SK-N-SH treated with all-trans-retinoic acid at 6 μM for 48 hours (cell line): ENCODE measurements around the gene RAB6A.

Experiments used
- ATAC-seq: fragments of 200-7000 bp; cut with Tn5 transposase; 3 replicates; pipeline ENCODE4 v1.9.1; 2020; ENCODE audit warnings: mild to moderate bottlenecking, moderate library complexity
- ARNTL ChIP-seq: fragments of 450-650 bp; formaldehyde crosslinking; IDR thresholded peaks from 2 replicates; pipeline ENCODE4 v1.5.0; 2020; ENCODE audit warnings: low read depth, mild to moderate bottlenecking, moderate library complexity, borderline replicate concordance
- BACH2 ChIP-seq: fragments of 250-450 bp; sonication (Bioruptor Pico); IDR thresholded peaks from 2 replicates; pipeline ENCODE4 v1.9.0; 2021; ENCODE audit warnings: mild to moderate bottlenecking, borderline replicate concordance
- CSDC2 ChIP-seq: fragments of 250-450 bp; sonication (Bioruptor Pico); IDR thresholded peaks from 2 replicates; pipeline ENCODE4 v1.5.0; 2020; ENCODE audit warnings: mild to moderate bottlenecking, moderate library complexity
- ESRRG ChIP-seq: fragments of 250-450 bp; sonication (Bioruptor Pico); IDR thresholded peaks from 2 replicates; pipeline ENCODE4 v1.6.1; 2021; ENCODE audit warnings: mild to moderate bottlenecking
- GLIS3 ChIP-seq: fragments of 250-450 bp; sonication (Bioruptor Pico); IDR thresholded peaks from 2 replicates; pipeline ENCODE4 v1.5.0; 2020; ENCODE audit warnings: mild to moderate bottlenecking, moderate library complexity
- ISL1 ChIP-seq: fragments of 250-450 bp; sonication (Bioruptor Pico); IDR thresholded peaks from 2 replicates; pipeline ENCODE4 v2.1.2; 2022; ENCODE audit warnings: mild to moderate bottlenecking, moderate library complexity
- OSR1 ChIP-seq: fragments of 250-450 bp; sonication (Bioruptor Pico); IDR thresholded peaks from 2 replicates; pipeline ENCODE4 v1.8.0; 2022; ENCODE audit warnings: moderate library complexity, mild to moderate bottlenecking, inconsistent platforms
- PPARA ChIP-seq: fragments of 250-450 bp; sonication (Bioruptor Pico); IDR thresholded peaks from 2 replicates; pipeline ENCODE4 v1.5.0; 2020; ENCODE audit warnings: mild to moderate bottlenecking, borderline replicate concordance
- RARB ChIP-seq: fragments of 250-450 bp; sonication (Bioruptor Pico); IDR thresholded peaks from 2 replicates; pipeline ENCODE4 v1.8.0; 2021; ENCODE audit warnings: mild to moderate bottlenecking, moderate library complexity
- SNAI2 ChIP-seq: fragments of 250-450 bp; sonication (Bioruptor Pico); IDR thresholded peaks from 2 replicates; pipeline ENCODE4 v1.5.0; 2020; ENCODE audit warnings: mild to moderate bottlenecking, moderate library complexity
- TCF4 ChIP-seq: fragments of 250-450 bp; sonication (Bioruptor Pico); IDR thresholded peaks from 2 replicates; pipeline ENCODE4 v1.8.0; 2021; ENCODE audit warnings: mild to moderate bottlenecking, moderate library complexity, borderline replicate concordance
- TOX ChIP-seq: fragments of 250-450 bp; sonication (Bioruptor Pico); IDR thresholded peaks from 2 replicates; pipeline ENCODE4 v1.8.0; 2021; ENCODE audit warnings: mild to moderate bottlenecking, moderate library complexity, borderline replicate concordance
- ZC3H10 ChIP-seq: fragments of 250-450 bp; sonication (Bioruptor Pico); IDR thresholded peaks from 2 replicates; pipeline ENCODE4 v1.5.1; 2021; ENCODE audit warnings: mild to moderate bottlenecking, moderate library complexity
- ZFP3 ChIP-seq: fragments of 250-450 bp; sonication (Bioruptor Pico); IDR thresholded peaks from 2 replicates; pipeline ENCODE4 v1.5.0; 2020; ENCODE audit warnings: mild to moderate bottlenecking, moderate library complexity
- ZFP30 ChIP-seq: fragments of 450-650 bp; formaldehyde crosslinking; IDR thresholded peaks from 2 replicates; pipeline ENCODE4 v1.5.0; 2022; ENCODE audit warnings: mild to moderate bottlenecking, moderate library complexity
- ZNF565 ChIP-seq: fragments of 450-650 bp; formaldehyde crosslinking; conservative IDR thresholded peaks from 2 replicates; pipeline ENCODE4 v1.5.0; 2020; ENCODE audit warnings: low read depth, mild to moderate bottlenecking, moderate library complexity
- ZNF70 ChIP-seq: fragments of 450-650 bp; formaldehyde crosslinking; IDR thresholded peaks from 2 replicates; pipeline ENCODE4 v1.5.0; 2020; ENCODE audit warnings: mild to moderate bottlenecking, moderate library complexity
- ZNF8 ChIP-seq: fragments of 450-650 bp; formaldehyde crosslinking; IDR thresholded peaks from 2 replicates; pipeline ENCODE4 v1.5.0; 2020; ENCODE audit warnings: mild to moderate bottlenecking, moderate library complexity
- TF ChIP-seq, protein P1 (sequence below): fragments of 250-450 bp; sonication (Bioruptor Pico); IDR thresholded peaks from 2 replicates; pipeline ENCODE4 v1.5.0; 2020; ENCODE audit warnings: mild to moderate bottlenecking, moderate library complexity
- TF ChIP-seq, protein P2 (sequence below): fragments of 250-450 bp; sonication (Bioruptor Pico); IDR thresholded peaks from 2 replicates; pipeline ENCODE4 v1.5.1; 2021; ENCODE audit warnings: mild to moderate bottlenecking, moderate library complexity
- TF ChIP-seq, protein P3 (sequence below): fragments of 250-450 bp; sonication (Bioruptor Pico); IDR thresholded peaks from 2 replicates; pipeline ENCODE4 v1.5.1; 2020; ENCODE audit warnings: low read depth, mild to moderate bottlenecking, moderate library complexity
- TF ChIP-seq, protein P4 (sequence below): fragments of 250-450 bp; sonication (Bioruptor Pico); IDR thresholded peaks from 2 replicates; pipeline ENCODE4 v1.8.0; 2020; ENCODE audit warnings: mild to moderate bottlenecking, moderate library complexity, borderline replicate concordance
- TF ChIP-seq, protein P5 (sequence below): fragments of 250-450 bp; sonication (Bioruptor Pico); IDR thresholded peaks from 2 replicates; pipeline ENCODE4 v1.8.0; 2021; ENCODE audit warnings: low read depth, mild to moderate bottlenecking, moderate library complexity, borderline replicate concordance

RAB6A gene

DNA sequence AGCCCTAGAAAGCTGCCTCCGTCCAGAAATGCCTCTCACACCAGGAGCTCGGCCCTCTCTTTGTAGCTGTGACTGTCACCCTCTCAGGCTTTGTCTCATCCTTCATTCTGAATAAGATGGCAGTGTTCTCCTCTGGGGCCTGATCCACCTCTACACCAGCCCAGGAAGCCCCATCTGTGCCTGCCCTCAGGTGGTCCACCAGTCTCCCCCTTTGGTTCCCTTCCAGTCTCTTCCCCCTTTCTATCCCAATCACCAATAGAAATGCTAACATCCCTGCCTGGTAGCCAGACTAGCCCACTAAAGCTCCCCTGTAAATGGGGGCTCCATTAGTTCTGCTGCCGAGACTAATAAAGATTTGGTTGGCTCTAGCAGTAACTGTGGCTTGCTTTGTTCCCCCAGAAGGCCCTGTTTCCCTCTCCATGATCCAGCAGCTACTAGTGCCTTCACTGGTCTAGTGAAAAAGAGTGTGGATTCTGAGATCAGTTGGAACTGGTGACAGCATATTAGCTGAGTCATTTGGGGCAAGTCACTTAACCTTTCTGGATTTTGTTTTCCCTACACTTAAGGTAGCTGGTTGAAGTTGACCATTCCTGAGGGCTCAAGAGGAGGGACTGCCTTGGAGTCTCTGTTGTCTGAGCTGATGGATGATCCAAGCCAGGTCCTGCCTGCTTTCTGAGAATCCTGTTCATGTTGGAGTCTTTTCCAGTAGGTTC is 98.3 kb downstream of the RAB6A start:
- no peak for TF ChIP-seq ZNF8 (CRISPR knock-in tag)
- TF ChIP-seq, protein P1, sequence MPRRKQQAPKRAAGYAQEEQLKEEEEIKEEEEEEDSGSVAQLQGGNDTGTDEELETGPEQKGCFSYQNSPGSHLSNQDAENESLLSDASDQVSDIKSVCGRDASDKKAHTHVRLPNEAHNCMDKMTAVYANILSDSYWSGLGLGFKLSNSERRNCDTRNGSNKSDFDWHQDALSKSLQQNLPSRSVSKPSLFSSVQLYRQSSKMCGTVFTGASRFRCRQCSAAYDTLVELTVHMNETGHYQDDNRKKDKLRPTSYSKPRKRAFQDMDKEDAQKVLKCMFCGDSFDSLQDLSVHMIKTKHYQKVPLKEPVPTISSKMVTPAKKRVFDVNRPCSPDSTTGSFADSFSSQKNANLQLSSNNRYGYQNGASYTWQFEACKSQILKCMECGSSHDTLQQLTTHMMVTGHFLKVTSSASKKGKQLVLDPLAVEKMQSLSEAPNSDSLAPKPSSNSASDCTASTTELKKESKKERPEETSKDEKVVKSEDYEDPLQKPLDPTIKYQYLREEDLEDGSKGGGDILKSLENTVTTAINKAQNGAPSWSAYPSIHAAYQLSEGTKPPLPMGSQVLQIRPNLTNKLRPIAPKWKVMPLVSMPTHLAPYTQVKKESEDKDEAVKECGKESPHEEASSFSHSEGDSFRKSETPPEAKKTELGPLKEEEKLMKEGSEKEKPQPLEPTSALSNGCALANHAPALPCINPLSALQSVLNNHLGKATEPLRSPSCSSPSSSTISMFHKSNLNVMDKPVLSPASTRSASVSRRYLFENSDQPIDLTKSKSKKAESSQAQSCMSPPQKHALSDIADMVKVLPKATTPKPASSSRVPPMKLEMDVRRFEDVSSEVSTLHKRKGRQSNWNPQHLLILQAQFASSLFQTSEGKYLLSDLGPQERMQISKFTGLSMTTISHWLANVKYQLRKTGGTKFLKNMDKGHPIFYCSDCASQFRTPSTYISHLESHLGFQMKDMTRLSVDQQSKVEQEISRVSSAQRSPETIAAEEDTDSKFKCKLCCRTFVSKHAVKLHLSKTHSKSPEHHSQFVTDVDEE (CRISPR knock-in tag) = no peak
- TF ChIP-seq OSR1 (CRISPR knock-in tag) = no peak
- TF ChIP-seq ESRRG (CRISPR knock-in tag) = no peak
- TF ChIP-seq ISL1 = no peak
- no peak for TF ChIP-seq ZFP3
- TF ChIP-seq, protein P2, sequence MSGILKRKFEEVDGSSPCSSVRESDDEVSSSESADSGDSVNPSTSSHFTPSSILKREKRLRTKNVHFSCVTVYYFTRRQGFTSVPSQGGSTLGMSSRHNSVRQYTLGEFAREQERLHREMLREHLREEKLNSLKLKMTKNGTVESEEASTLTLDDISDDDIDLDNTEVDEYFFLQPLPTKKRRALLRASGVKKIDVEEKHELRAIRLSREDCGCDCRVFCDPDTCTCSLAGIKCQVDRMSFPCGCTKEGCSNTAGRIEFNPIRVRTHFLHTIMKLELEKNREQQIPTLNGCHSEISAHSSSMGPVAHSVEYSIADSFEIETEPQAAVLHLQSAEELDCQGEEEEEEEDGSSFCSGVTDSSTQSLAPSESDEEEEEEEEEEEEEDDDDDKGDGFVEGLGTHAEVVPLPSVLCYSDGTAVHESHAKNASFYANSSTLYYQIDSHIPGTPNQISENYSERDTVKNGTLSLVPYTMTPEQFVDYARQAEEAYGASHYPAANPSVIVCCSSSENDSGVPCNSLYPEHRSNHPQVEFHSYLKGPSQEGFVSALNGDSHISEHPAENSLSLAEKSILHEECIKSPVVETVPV = no peak
- TF ChIP-seq TCF4 (CRISPR knock-in tag) = no peak
- TF ChIP-seq ZNF70 (CRISPR knock-in tag) = no peak
- no peak for TF ChIP-seq CSDC2
- TF ChIP-seq RARB (CRISPR knock-in tag) = no peak
- no peak for TF ChIP-seq ZNF565
- TF ChIP-seq GLIS3 (CRISPR knock-in tag) = no peak
- no peak for TF ChIP-seq ZC3H10 (CRISPR knock-in tag)
- no peak for TF ChIP-seq PPARA (CRISPR knock-in tag)
- TF ChIP-seq TOX (CRISPR knock-in tag) = no peak
- TF ChIP-seq ZFP30 (CRISPR knock-in tag) = no peak
- TF ChIP-seq, protein P3, sequence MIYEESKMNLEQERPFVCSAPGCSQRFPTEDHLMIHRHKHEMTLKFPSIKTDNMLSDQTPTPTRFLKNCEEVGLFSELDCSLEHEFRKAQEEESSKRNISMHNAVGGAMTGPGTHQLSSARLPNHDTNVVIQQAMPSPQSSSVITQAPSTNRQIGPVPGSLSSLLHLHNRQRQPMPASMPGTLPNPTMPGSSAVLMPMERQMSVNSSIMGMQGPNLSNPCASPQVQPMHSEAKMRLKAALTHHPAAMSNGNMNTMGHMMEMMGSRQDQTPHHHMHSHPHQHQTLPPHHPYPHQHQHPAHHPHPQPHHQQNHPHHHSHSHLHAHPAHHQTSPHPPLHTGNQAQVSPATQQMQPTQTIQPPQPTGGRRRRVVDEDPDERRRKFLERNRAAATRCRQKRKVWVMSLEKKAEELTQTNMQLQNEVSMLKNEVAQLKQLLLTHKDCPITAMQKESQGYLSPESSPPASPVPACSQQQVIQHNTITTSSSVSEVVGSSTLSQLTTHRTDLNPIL (CRISPR knock-in tag) = no peak
- TF ChIP-seq, protein P4, sequence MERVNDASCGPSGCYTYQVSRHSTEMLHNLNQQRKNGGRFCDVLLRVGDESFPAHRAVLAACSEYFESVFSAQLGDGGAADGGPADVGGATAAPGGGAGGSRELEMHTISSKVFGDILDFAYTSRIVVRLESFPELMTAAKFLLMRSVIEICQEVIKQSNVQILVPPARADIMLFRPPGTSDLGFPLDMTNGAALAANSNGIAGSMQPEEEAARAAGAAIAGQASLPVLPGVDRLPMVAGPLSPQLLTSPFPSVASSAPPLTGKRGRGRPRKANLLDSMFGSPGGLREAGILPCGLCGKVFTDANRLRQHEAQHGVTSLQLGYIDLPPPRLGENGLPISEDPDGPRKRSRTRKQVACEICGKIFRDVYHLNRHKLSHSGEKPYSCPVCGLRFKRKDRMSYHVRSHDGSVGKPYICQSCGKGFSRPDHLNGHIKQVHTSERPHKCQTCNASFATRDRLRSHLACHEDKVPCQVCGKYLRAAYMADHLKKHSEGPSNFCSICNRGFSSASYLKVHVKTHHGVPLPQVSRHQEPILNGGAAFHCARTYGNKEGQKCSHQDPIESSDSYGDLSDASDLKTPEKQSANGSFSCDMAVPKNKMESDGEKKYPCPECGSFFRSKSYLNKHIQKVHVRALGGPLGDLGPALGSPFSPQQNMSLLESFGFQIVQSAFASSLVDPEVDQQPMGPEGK (CRISPR knock-in tag) = no peak
- no peak for TF ChIP-seq SNAI2
- TF ChIP-seq, all 23 proteins: peak for 0
- no peak for ATAC-seq

DNA sequence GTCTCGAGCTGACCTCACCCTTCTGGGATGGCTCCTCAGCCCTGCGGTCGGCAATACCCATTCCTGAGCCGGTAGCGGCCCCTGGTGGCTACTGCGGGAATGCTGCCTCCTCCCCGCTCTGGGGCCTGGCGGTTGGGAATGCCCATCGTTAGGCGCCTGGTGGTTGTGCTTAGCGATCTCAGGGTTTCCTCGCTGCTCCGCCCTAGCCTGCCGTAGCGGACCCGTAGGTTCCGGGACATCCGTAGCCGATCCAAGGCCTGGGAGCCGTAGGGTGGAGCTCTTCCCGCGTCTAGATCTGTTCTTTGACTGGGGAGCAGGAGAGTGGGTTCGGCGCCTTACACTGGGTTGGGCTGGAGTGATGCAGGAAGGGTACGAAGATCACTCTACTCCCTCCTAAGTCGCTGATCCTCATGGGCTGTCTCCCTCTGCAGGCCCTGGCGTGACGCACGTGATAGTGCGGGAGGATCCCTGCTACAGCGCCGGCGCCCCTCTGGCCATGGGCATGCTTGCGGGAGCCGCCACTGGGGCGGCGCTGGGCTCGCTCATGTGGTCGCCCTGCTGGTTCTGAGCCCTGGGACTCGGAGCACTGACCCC is 99.7 kb downstream of the RAB6A start:
- TF ChIP-seq, protein P2 = no peak
- TF ChIP-seq, protein P4 (CRISPR knock-in tag) = no peak
- TF ChIP-seq ARNTL (no peak), ZFP3 (no peak), ESRRG (CRISPR knock-in tag) (no peak), RARB (CRISPR knock-in tag) (no peak), ZNF70 (CRISPR knock-in tag) (no peak), TCF4 (CRISPR knock-in tag) (no peak), ZNF8 (CRISPR knock-in tag) (no peak), BACH2 (no peak)
- TF ChIP-seq, protein P5, sequence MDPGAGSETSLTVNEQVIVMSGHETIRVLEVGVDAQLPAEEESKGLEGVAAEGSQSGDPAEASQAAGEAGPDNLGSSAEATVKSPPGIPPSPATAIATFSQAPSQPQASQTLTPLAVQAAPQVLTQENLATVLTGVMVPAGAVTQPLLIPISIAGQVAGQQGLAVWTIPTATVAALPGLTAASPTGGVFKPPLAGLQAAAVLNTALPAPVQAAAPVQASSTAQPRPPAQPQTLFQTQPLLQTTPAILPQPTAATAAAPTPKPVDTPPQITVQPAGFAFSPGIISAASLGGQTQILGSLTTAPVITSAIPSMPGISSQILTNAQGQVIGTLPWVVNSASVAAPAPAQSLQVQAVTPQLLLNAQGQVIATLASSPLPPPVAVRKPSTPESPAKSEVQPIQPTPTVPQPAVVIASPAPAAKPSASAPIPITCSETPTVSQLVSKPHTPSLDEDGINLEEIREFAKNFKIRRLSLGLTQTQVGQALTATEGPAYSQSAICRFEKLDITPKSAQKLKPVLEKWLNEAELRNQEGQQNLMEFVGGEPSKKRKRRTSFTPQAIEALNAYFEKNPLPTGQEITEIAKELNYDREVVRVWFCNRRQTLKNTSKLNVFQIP (CRISPR knock-in tag) = no peak
- TF ChIP-seq, protein P1 (CRISPR knock-in tag) = no peak
- ATAC-seq = peak; percentile 99
